Embryonic facial prominence (tissue), 1 donor: ENCODE measurements around the gene MN1.

ENCODE experiments used
- DNase-seq: peaks from one replicate; pipeline ENCODE4 v3.0.0-alpha.2; 2016; ENCODE audit errors: extremely low spot score

MN1 gene

DNA sequence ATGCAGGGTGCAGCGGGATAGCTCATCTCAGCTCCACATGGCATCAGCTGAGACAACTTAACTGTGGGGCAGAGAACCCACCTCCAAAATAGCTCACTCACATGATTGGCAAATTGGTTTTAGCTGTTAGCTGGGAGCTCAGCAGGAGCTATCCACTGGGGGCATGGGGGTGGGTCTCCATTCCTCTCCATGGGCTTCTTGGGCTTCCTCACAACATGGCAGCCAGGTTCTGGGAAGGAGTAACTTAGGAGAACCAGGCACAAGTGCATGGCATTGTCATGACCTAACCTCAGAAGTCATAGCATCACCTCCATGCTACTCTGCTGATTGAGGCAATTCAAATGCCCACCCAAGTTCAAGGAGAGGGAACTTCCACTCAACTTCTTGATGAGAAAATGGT is 85.5 kb downstream of the MN1 start:
- no peak for DNase-seq

DNA sequence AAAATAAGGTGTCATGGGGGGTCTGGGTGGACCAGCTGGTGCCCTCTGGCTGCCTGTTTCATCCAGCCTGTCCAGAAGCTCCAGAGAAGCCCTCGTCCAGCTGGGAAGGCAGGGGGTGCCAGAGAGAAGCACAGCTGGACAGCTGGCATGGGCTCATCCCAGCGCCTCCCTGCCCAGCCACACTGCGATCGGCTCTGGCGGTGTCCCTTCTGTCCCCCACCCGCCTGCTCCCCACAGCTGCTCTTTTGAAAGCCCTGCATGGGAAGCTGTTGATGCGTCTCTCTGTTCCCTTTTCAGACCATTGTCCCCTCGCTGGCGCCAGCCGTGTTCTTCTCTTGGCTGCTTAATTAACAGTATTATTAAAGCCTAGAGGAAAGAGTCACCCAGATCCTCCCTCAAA is 86.5 kb downstream of the MN1 start:
- DNase-seq, result no peak

DNA sequence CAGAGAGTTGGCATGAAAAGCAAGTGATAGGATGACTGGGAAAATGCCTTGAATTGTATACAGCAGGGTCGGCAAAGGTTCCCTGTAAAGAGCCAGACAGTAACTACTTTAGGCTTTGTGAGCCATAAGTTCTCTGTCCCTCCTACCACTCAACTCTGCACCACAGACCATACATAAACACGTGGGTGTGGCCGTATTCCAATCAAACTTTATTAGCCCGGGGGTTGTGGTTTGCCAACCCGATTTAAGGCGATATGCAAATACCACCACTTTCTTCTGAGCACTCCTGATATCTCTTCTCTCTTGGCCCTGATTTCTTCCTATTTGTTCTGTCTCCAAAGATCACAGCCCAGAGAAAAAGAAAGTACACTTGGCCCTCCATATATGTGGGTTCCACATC is 87.5 kb downstream of the MN1 start:
- DNase-seq, result no peak

DNA sequence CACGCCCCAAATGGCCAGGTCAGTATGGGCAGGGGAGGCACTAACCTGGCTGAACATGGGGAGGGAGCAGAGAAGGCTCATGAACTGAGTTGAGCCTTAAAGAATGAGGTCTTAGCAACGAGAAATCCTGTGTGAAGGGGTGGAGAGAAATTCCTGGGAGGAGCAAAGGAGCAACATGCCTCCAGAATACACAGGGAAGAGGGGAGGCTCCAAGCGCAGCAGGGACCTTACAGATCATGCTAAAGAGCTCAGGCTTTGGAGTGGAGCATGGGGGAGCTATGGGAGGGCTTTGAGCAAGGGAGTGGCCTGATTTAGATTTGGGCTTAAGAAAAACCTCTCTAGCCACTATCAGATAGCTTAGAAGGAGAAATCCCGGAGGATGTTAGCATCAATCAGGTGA is 88.1 kb downstream of the MN1 start:
- DNase-seq, result no peak

DNA sequence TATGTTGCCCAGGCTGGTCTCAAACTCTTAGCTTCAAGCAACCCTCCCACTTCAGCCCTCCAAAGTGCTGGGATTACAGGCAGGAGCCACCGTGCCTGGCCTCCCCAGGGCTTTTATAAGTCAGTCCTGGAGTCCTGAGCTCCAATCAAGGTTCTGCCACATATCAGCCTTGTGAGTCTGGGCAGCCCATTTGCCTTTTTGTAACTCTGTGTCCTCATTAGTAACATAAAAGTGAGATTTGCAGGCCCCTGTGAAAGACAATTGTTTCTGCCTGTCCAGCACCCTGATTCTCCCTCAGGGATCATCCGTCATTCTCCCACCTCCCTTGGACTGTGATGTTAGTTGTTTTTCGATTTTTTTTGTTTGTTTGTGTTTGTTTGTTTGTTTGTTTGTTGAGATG is 89.8 kb downstream of the MN1 start:
- no peak for DNase-seq

DNA sequence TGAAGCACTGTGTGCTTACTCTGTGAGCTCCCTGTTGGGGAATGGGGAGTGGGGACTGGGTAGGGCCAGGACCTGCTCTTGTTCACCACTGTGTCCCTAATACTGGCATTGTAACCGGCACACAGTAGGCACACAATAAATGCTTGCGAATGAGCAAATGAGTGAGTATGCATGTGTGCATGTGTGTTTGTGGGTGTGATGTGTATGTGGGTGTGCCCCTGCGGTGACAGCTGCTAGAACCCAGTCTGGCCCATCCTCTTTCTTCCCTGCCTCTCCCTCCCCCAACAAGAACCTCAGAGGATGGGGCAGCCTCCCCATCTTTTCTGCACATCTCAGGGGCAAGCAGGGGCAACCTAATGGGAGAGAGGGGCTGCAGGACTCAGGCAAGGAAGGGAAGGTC is 90.5 kb downstream of the MN1 start:
- DNase-seq, result no peak

DNA sequence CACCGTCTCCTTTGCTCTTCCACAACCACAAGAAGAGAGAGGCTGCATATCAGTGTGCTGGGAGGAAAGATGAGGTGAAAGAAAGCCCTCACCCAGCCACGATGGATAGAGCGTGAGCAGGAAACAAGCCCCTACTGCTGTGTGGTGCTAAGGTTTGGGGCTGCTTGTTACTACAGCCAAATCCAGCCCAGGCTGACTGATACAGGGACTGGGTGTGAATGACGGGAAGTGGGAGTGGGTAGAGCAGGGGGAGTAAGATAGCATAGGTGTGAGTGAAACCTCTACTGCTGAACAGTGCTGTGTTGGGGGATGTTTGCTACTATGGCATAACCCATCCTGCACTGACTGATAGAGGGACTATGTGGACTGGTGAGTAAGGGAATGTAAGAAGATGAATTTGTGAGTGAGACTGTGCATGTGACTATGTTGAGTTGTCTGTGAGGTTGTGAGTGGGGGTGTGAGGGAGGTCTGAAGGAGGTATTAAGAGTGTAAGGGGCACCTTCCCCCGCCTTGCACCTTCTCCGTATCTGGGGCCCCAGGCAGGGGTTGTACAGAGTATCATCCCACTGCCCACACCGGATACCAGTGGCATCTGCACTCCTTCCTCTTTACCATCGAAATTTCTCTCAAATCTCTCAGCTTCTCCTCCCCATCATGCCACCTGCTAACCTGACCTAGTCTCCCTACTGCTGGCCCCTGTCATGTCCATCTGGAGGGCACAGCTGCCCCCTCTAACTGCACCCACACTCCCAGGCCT is 91.5 kb downstream of the MN1 start:
- no peak for DNase-seq

DNA sequence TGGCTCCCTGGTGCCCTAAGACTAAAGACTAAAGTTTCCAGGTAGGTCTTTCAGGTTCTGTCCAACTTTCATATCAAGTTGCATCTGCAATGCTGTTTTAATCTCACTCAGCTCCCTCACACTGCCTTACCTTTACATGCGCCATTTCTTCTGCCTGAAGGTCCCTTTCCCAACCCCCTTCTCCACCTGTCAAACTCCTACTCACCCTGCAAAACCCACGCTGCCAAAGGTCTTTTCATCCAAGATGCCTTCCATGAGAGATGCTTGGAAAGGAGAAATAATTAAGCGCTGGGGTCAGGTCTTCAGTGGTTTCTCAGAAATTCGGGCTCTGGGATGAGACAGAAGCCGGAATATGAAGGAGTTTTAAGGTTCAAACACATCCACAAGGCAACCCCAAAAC is 95.1 kb downstream of the MN1 start:
- DNase-seq, result no peak

DNA sequence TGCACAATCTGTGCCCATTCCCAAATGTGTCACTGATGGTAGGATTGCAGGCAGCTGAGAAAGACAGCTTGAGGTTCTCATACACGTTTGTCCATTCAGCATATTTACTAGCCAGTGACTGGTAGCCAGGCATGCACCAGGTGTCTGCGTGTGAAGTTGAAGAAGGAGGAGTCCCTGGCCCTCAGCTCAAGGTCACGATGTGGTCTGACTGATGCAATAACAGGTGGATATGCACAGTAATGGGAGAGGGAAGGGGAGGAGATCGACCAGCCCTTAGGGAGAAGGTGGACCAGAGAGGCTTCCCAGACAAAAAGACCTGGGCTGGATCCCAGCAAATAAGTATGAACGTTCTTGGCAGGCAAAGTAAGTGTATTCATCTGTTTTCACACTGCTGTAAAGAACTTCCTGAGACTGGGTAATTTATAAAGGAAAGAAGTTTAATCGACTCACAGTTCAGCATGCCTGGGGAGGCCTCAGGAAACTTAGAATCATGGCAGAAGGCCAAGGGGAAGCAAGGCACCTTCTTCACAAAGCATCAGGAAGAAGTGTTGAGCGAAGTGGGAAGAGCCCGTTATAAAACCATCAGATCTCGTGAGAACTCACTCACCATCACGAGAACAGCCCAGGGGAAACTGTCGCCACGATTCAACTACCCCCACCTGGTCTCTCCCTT is 96.0 kb downstream of the MN1 start:
- DNase-seq, result no peak

DNA sequence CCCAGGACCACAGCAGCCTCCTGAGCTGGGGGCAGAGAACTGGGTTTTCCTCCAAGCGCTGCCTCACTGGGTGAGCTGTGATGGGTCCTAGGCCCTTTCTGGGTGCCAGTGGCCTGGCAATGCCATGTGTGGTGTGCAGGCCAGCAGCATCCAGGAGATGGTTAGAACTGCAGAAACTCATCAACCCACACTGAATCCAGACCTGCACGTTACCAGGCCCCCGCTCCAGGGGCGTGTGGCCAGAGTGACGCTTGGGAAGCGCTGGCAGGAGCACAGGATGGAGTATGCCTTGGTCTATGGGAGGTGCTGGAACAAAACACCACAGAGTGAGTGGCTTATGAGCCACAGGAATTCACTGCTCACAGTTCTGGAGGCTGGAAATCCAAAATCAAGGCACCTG is 97.0 kb downstream of the MN1 start:
- DNase-seq, result no peak

DNA sequence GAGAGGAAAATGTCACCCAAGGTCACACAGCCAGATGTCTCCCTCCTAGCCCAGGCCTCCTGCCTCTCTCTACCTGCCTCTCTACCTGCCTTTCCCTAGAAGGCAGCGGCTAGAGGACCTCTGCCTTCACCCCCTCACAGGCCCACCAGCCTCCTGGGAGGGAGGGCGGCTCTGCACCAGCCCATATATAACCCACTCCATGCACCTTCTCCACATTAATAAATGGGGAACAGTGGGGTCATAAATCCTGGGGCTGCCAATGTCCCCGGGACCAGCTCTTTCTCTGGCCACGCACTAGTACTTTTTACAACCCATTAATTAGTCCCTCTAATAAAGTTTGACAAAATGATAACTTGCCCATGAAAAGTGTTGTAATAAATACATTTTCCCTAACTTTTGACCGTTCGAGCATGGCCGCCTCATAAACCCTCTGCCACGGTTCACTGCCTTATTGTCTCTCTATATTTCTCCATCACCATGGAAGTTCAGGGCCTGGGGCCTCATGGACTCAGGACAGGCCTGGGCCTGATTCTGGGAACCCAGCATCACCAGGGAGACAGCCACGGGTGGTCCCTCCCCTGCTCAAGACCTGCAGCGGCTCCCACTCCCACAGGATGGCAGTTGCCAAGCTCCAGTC is 102.1 kb downstream of the MN1 start:
- DNase-seq, result no peak

DNA sequence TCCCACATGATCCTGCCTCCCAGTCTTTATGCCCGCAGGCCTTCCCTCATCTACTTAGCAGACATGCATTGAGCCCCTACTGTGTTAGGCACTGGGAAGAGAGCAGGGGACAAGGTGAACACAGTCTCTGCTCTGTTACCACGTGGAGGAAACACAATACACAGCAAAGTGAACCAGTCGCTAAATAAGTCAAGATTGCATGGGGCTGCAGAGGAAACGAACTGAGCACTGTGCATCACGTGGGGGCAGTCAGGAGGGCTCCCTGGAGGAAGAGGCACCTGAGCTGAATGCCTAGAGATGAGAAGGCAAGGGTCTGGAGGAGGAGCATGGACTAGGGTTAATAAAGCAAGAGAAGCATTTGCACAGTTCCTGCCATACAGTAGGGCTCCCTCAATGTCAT is 102.7 kb downstream of the MN1 start:
- no peak for DNase-seq
